DMS 273 treated with DMSO at 0.1 percent for 48 hours (cell line): ENCODE results near the gene COX7A2.

Source experiments
- DNase-seq: peaks from one replicate; lab custom pipeline; 2025; lab: John Stamatoyannopoulos, UW

Gene COX7A2

GRCh38 chr6:75243333-75244062, at the start of gene COX7A2:
Gene COX7A2, minus strand, starts transcription at chr6:75243801. Its CDS starts 67 bp downstream, at chr6:75243734.
- peak; percentile 97 for DNase-seq

GRCh38 chr6:75292555-75292954, 49.0 kb upstream of the COX7A2 start:
- DNase-seq, result no peak

- DNase-seq, result no peak
Measured at GRCh38 chr6:75291744-75292143, 48.1 kb upstream of the COX7A2 start.

- no peak for DNase-seq
Measured at GRCh38 chr6:75291331-75291730, 47.7 kb upstream of the COX7A2 start.

GRCh38 chr6:75290136-75290945, 46.7 kb upstream of the COX7A2 start:
- DNase-seq, result no peak

- no peak for DNase-seq
Measured at GRCh38 chr6:75288023-75288422, 44.4 kb upstream of the COX7A2 start.

- DNase-seq, result no peak
Measured at GRCh38 chr6:75287424-75287823, 43.8 kb upstream of the COX7A2 start.

- DNase-seq, result no peak
Measured at GRCh38 chr6:75286955-75287354, 43.4 kb upstream of the COX7A2 start.

GRCh38 chr6:75285283-75285639, 41.7 kb upstream of the COX7A2 start:
- no peak for DNase-seq

GRCh38 chr6:75284632-75285282, 41.2 kb upstream of the COX7A2 start, which contains the start of gene TMEM30A:
Gene TMEM30A, minus strand, starts transcription at chr6:75284792. Its CDS starts 154 bp downstream, at chr6:75284638.
- peak; percentile 97 for DNase-seq

- no peak for DNase-seq
Measured at GRCh38 chr6:75283907-75284631, 40.5 kb upstream of the COX7A2 start.

GRCh38 chr6:75282706-75283105, 39.1 kb upstream of the COX7A2 start:
- no peak for DNase-seq

- no peak for DNase-seq
Measured at GRCh38 chr6:75281653-75282052, 38.1 kb upstream of the COX7A2 start.

GRCh38 chr6:75280131-75280855, 36.7 kb upstream of the COX7A2 start:
- no peak for DNase-seq

GRCh38 chr6:75279418-75279817, 35.8 kb upstream of the COX7A2 start:
- DNase-seq, result no peak

- DNase-seq, result no peak
Measured at GRCh38 chr6:75278474-75279077, 35.0 kb upstream of the COX7A2 start.

GRCh38 chr6:75275067-75275466, 31.5 kb upstream of the COX7A2 start:
- DNase-seq, result no peak

- no peak for DNase-seq
Measured at GRCh38 chr6:75273009-75273408, 29.4 kb upstream of the COX7A2 start.

- no peak for DNase-seq
Measured at GRCh38 chr6:75272145-75272840, 28.7 kb upstream of the COX7A2 start.

- no peak for DNase-seq
Measured at GRCh38 chr6:75268988-75269354, 25.4 kb upstream of the COX7A2 start.
